HCT116 (cell line): Measurements from ENCODE around the gene ACTL6B.

Experiments
- CEBPB ChIP-seq: IDR thresholded peaks from 2 replicates; pipeline ENCODE4 v1.6.1; 2012; ENCODE audit warnings: low read depth
- TF ChIP-seq, protein P1 (sequence below), 3 experiments: fragments of 200-600 bp in 1 of 3; sonication (generic) in 1 of 3; IDR thresholded peaks in 2 of 3; conservative IDR thresholded peaks in 1 of 3; 2 replicates each; pipeline ENCODE4 v1.5.1; 2012 to 2017; ENCODE audit warnings: low read depth in 2 of 3, low read length in 2 of 3, antibody characterized with exemption in 1 of 3, borderline replicate concordance in 1 of 3, control low read depth in 1 of 3, mild to moderate bottlenecking in 1 of 3, mixed read lengths in 1 of 3, mixed run types in 1 of 3, moderate library complexity in 1 of 3; ENCODE audit not compliant: insufficient read depth in 1 of 3
- TF ChIP-seq, protein P2 (sequence below): IDR thresholded peaks from 2 replicates; pipeline ENCODE4 v1.6.1; 2011; ENCODE audit warnings: mild to moderate bottlenecking, low read length, moderate library complexity; ENCODE audit not compliant: insufficient replicate concordance; ENCODE audit errors: extremely low read depth

DNA sequence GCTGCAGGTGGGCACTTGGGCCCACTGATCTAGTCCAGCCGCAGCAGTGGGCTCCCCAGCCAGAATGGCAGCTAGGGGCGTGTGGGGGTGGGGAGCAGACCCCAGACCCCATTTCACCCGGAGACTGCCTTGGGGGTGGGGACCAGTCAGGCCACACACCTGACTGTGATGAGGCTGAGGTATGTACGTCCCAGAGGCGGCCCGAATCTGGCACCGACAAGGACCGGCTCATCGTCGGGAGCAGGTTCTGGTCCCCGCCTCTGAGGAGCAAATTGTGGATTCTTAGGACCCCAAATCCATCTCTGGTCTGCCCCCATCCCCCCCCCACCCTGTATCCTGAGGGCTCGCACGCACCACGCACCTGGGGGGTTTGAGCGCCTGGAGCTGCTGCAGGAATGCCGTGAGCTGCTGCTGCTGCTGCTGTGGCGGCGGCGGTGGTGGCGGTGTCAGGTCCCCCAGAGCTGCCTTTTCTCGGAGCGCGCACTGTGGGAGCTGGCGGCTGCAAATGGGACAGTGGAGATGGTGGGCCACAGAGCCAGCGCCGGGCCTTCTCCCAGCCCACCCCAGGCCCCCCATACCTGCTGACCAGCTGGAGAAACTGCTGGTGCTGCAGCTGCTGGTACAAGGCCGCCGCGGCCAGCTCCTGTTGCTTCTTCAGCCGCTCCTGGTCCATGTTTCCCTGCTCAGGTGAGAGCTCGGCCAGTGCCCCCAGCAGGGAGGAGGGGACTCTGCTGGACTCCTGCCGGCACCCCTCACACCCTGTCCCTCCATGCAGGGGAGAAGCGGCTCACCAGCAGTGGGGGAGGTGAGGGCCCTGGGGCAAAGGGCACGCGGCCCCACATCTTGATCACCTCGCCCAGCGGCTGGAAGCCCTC, 27.6 kb upstream of the ACTL6B start:
- no peak for TF ChIP-seq CEBPB
- TF ChIP-seq, protein P1, sequence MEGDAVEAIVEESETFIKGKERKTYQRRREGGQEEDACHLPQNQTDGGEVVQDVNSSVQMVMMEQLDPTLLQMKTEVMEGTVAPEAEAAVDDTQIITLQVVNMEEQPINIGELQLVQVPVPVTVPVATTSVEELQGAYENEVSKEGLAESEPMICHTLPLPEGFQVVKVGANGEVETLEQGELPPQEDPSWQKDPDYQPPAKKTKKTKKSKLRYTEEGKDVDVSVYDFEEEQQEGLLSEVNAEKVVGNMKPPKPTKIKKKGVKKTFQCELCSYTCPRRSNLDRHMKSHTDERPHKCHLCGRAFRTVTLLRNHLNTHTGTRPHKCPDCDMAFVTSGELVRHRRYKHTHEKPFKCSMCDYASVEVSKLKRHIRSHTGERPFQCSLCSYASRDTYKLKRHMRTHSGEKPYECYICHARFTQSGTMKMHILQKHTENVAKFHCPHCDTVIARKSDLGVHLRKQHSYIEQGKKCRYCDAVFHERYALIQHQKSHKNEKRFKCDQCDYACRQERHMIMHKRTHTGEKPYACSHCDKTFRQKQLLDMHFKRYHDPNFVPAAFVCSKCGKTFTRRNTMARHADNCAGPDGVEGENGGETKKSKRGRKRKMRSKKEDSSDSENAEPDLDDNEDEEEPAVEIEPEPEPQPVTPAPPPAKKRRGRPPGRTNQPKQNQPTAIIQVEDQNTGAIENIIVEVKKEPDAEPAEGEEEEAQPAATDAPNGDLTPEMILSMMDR (IDR thresholded peaks at IDR 0.05 in 2 of 3, conservative IDR thresholded peaks at IDR 0.05 in 1 of 3; ENCODE audit: borderline replicate concordance in 1 of 3, insufficient read depth in 1 of 3, low read depth in 2 of 3, low read length in 2 of 3): no peak
- TF ChIP-seq, protein P2, sequence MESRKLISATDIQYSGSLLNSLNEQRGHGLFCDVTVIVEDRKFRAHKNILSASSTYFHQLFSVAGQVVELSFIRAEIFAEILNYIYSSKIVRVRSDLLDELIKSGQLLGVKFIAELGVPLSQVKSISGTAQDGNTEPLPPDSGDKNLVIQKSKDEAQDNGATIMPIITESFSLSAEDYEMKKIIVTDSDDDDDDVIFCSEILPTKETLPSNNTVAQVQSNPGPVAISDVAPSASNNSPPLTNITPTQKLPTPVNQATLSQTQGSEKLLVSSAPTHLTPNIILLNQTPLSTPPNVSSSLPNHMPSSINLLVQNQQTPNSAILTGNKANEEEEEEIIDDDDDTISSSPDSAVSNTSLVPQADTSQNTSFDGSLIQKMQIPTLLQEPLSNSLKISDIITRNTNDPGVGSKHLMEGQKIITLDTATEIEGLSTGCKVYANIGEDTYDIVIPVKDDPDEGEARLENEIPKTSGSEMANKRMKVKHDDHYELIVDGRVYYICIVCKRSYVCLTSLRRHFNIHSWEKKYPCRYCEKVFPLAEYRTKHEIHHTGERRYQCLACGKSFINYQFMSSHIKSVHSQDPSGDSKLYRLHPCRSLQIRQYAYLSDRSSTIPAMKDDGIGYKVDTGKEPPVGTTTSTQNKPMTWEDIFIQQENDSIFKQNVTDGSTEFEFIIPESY: no peak
